ENCODE results near the gene MARK1.

- TF ChIP-seq, protein P1, sequence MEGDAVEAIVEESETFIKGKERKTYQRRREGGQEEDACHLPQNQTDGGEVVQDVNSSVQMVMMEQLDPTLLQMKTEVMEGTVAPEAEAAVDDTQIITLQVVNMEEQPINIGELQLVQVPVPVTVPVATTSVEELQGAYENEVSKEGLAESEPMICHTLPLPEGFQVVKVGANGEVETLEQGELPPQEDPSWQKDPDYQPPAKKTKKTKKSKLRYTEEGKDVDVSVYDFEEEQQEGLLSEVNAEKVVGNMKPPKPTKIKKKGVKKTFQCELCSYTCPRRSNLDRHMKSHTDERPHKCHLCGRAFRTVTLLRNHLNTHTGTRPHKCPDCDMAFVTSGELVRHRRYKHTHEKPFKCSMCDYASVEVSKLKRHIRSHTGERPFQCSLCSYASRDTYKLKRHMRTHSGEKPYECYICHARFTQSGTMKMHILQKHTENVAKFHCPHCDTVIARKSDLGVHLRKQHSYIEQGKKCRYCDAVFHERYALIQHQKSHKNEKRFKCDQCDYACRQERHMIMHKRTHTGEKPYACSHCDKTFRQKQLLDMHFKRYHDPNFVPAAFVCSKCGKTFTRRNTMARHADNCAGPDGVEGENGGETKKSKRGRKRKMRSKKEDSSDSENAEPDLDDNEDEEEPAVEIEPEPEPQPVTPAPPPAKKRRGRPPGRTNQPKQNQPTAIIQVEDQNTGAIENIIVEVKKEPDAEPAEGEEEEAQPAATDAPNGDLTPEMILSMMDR (IDR thresholded peaks at IDR 0.05): no peak
- TF ChIP-seq POLR2A (IDR thresholded peaks at IDR 0.05): no peak
Measured at GRCh38 chr1:220677251-220677650, 149.3 kb downstream of the MARK1 start.

All from right lobe of liver (tissue), 4 donors.